HCT116 (cell line): ENCODE results near the gene WFDC5.

Experiments
- EZH2 ChIP-seq: fragments of 200-600 bp; sonication (generic); IDR thresholded peaks from 2 replicates; pipeline ENCODE4 v1.6.1; 2017; ENCODE audit warnings: antibody characterized with exemption, mixed run types
- EZH2phosphoT487 ChIP-seq: fragments of 200-600 bp; IDR thresholded peaks from 2 replicates; pipeline ENCODE4 v1.6.1; 2018; ENCODE audit warnings: antibody characterized with exemption, borderline replicate concordance
- POLR2A ChIP-seq: IDR thresholded peaks from 2 replicates; pipeline ENCODE4 v1.7.0; 2011; ENCODE audit warnings: borderline replicate concordance; ENCODE audit not compliant: insufficient read depth, insufficient read length; ENCODE audit errors: extremely low read depth
- ZFX ChIP-seq: fragments of 450-650 bp; IDR thresholded peaks from 2 replicates; pipeline ENCODE4 v1.6.1; 2017
- TF ChIP-seq, protein P1 (sequence below), 3 experiments: fragments of 200-600 bp in 1 of 3; sonication (generic) in 1 of 3; IDR thresholded peaks in 2 of 3; conservative IDR thresholded peaks in 1 of 3; 2 replicates each; pipeline ENCODE4 v1.5.1; 2012 to 2017; ENCODE audit warnings: low read depth in 2 of 3, low read length in 2 of 3, antibody characterized with exemption in 1 of 3, borderline replicate concordance in 1 of 3, control low read depth in 1 of 3, mild to moderate bottlenecking in 1 of 3, mixed read lengths in 1 of 3, mixed run types in 1 of 3, moderate library complexity in 1 of 3; ENCODE audit not compliant: insufficient read depth in 1 of 3

- TF ChIP-seq, protein P1, sequence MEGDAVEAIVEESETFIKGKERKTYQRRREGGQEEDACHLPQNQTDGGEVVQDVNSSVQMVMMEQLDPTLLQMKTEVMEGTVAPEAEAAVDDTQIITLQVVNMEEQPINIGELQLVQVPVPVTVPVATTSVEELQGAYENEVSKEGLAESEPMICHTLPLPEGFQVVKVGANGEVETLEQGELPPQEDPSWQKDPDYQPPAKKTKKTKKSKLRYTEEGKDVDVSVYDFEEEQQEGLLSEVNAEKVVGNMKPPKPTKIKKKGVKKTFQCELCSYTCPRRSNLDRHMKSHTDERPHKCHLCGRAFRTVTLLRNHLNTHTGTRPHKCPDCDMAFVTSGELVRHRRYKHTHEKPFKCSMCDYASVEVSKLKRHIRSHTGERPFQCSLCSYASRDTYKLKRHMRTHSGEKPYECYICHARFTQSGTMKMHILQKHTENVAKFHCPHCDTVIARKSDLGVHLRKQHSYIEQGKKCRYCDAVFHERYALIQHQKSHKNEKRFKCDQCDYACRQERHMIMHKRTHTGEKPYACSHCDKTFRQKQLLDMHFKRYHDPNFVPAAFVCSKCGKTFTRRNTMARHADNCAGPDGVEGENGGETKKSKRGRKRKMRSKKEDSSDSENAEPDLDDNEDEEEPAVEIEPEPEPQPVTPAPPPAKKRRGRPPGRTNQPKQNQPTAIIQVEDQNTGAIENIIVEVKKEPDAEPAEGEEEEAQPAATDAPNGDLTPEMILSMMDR (IDR thresholded peaks at IDR 0.05 in 2 of 3, conservative IDR thresholded peaks at IDR 0.05 in 1 of 3; ENCODE audit: borderline replicate concordance in 1 of 3, insufficient read depth in 1 of 3, low read depth in 2 of 3, low read length in 2 of 3) = no peak
- TF ChIP-seq POLR2A = no peak
- no peak for TF ChIP-seq EZH2
- no peak for TF ChIP-seq EZH2phosphoT487
- no peak for TF ChIP-seq ZFX
These were observed 43.9 kb downstream of the WFDC5 start for GRCh38 chr20:45070932-45071632.
